GM10266 (cell line): ENCODE measurements around the gene NRG4.

ENCODE experiments used
- DNase-seq: peaks from one replicate; pipeline ENCODE4 v3.0.0; 2012; ENCODE audit errors: extremely low spot score
- TF ChIP-seq, protein P1 (sequence below): IDR thresholded peaks from 2 replicates; pipeline ENCODE4 v1.5.1; 2012; ENCODE audit warnings: mild to moderate bottlenecking, low read depth; ENCODE audit not compliant: control insufficient read depth, insufficient read depth; ENCODE audit errors: missing control alignments

The NRG4 gene

GRCh38 chr15:75927601-75928000 is 84.6 kb downstream of the NRG4 start:
- DNase-seq, result no peak
- TF ChIP-seq, protein P1, sequence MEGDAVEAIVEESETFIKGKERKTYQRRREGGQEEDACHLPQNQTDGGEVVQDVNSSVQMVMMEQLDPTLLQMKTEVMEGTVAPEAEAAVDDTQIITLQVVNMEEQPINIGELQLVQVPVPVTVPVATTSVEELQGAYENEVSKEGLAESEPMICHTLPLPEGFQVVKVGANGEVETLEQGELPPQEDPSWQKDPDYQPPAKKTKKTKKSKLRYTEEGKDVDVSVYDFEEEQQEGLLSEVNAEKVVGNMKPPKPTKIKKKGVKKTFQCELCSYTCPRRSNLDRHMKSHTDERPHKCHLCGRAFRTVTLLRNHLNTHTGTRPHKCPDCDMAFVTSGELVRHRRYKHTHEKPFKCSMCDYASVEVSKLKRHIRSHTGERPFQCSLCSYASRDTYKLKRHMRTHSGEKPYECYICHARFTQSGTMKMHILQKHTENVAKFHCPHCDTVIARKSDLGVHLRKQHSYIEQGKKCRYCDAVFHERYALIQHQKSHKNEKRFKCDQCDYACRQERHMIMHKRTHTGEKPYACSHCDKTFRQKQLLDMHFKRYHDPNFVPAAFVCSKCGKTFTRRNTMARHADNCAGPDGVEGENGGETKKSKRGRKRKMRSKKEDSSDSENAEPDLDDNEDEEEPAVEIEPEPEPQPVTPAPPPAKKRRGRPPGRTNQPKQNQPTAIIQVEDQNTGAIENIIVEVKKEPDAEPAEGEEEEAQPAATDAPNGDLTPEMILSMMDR, result no peak

DNA sequence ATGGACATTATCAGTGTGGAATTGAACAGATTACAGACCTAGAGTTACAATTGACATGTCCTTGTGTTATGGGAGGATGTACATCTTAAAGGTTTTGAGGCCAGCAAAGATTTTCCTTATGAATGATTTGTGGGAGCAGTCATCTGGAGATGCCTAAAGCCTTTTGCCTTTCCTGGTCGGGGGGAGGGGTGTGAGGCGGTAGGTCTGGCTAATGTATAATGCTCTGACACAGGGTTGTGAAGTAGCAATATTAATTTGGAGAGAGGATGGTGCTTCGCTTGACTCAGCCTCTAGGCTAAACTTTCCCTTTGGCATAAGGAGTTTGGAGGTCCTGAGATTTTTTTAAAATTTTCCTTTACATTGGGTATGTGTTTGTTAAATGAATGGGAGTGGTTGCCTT is 85.3 kb downstream of the NRG4 start:
- TF ChIP-seq, protein P1, result no peak
- DNase-seq, result no peak

DNA sequence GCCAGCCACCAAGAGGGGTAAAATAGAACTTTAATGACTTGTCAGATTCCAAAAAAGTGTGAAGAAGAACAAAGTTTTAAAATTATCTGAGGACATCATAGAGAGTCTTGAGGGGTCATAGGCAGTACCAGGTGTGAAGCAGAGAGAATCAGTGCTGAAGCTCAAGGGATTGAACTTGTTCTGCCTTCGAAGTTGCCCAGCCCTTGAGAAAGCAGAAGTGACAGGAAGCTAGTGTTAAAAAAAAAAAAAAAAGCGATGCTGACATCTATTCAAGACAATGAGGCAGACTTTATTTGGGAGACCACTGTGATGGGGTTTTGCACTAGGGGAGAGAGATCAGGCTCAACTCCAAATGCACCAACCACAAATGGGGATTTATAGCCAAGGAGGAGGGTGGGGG is 86.8 kb downstream of the NRG4 start:
- TF ChIP-seq, protein P1, result no peak
- no peak for DNase-seq

- no peak for DNase-seq
Observed at GRCh38 chr15:75924576-75924975, 87.6 kb downstream of the NRG4 start.

GRCh38 chr15:75923756-75924155 is 88.5 kb downstream of the NRG4 start:
- TF ChIP-seq, protein P1, result no peak
- DNase-seq, result no peak

More at GRCh38 chr15:75924576-75924975, 87.6 kb downstream of the NRG4 start:
- TF ChIP-seq, protein P1, result no peak

DNA sequence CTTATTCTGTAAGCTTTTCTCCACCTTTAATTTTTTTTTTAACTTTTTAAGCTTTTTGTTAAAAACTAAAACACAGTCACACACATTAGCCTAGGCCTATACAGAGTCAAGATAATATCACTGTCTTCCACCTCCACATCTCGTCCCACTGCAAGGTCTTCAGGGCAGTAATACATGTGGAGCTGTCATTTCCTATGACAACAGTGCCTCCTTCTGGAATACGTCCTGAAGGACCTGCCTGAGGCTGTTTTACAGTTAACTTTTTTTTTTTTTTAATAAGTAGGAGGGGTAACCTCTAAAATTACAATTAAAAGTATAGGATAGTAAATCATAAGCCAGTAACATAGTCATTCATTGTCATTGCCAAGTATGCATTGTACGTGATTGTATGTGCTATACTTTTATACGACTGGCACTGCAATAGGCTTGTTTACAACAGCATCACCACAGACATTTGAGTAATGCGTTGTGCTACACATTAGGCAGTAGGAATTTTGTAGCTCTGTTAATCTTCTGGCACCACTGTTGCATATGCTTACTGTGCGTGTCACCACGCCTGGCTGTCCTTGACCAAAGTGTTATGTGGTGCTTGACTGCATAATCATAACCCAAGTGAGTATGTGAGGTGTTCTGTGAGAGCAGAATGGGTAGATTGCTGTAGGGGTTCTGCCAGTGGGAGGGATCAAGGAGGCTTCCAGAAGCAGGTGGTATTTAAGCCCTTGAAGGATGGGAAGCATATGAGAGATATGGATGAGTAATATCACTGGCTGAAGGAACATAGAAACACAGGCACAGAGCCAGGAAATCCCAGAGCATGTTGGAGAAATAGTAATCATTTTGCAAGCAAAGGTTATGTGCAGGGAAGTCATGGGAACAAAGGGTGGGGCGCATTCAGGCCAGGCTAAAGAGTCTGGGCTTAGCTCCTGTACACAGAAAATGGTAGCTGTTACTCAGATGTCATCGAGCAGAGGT is 90.2 kb downstream of the NRG4 start:
- DNase-seq, result no peak
- TF ChIP-seq, protein P1, result peak; percentile 8

- no peak for DNase-seq
- TF ChIP-seq, protein P1, result no peak
Observed at GRCh38 chr15:75920079-75920478, 92.1 kb downstream of the NRG4 start.
